Activated CD4-positive, CD25-positive, alpha-beta regulatory T cell (primary cell): ENCODE data around the gene AGBL4.

Source experiments
- DNase-seq, 4 experiments: peaks; one replicate each; lab custom pipeline; 2025; lab: John Stamatoyannopoulos, UW

The AGBL4 gene

GRCh38 chr1:48679859-48680258 is 1343.9 kb downstream of the AGBL4 start:
- no peak for DNase-seq

- DNase-seq, result no peak
Measured at GRCh38 chr1:48678710-48679505, 1344.8 kb downstream of the AGBL4 start.

DNA sequence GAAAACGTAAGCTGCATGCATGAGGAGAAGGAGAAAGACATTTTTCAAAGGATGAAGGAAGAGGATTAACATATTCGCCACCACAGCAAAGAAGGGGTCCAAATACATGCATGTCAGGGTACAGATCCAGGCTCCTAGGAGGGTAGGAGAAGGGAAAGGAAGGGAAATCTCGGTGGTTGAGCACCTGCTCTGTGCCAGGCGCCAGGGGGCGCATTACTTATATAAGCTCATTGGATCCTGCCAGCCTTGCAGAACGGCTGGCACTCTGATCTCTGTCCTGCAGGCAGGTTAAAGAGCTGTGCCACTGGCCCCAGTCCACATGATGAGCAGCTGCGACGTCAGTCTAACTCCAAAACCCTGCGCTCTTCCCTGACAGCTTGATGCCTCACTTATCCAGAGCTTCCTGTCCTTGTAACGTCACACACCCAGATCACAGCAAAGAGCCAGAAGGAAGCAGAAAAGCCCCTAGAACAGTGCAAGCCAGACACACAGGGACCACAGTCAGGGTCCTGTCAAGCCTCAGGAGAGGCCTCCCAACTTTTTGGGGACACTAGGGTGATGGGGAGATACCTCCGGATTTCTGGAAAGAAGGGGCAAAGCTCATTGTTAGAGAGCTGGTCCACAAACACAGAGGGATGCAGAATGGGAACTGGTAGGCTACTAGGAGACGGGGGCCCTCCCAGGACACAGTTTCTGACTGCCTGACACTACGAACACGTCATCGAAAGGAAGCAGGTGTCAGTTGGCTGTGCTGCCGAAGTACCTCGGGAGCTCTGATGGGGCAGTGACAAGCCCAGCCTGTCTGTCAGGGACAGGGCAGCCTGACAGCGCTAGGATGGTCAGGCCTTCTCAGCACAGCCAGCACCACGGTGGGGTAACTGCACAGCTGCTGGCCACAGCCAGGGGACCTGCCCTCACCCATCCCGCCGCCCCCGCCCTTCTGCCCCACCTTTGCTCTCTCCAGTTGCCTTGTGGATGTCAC is 1346.2 kb downstream of the AGBL4 start:
- DNase-seq, result no peak

GRCh38 chr1:48676822-48677221 is 1346.9 kb downstream of the AGBL4 start:
- DNase-seq, result no peak

- DNase-seq, result no peak
Measured at GRCh38 chr1:48676376-48676775, 1347.4 kb downstream of the AGBL4 start.

GRCh38 chr1:48675251-48675650 is 1348.5 kb downstream of the AGBL4 start:
- DNase-seq, result no peak

- no peak for DNase-seq
Measured at GRCh38 chr1:48674641-48675040, 1349.1 kb downstream of the AGBL4 start.

GRCh38 chr1:48673332-48674105 is 1350.2 kb downstream of the AGBL4 start:
- no peak for DNase-seq

DNA sequence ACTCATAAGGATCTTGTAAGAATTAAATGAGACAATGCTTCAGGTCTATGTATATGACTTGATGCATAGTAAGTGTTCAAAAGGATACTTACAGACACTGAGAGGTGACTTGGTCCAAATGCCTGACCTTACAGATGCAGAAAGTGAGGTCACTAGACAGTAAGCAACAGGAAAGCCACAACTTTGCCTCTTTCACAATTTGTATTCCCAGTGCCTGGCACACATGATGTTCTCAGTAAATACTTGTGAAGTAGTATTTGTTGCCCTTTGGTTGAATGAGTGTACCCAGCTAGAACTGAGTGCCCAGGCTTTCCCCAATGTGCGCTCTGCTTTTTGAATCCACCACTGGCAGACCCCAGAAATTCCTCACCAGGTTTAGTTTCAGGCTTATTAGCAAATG is 1352.2 kb downstream of the AGBL4 start:
- no peak for DNase-seq

GRCh38 chr1:48670234-48671020 is 1353.3 kb downstream of the AGBL4 start:
- DNase-seq, result no peak

GRCh38 chr1:48668339-48668738 is 1355.4 kb downstream of the AGBL4 start:
- DNase-seq, result no peak

DNA sequence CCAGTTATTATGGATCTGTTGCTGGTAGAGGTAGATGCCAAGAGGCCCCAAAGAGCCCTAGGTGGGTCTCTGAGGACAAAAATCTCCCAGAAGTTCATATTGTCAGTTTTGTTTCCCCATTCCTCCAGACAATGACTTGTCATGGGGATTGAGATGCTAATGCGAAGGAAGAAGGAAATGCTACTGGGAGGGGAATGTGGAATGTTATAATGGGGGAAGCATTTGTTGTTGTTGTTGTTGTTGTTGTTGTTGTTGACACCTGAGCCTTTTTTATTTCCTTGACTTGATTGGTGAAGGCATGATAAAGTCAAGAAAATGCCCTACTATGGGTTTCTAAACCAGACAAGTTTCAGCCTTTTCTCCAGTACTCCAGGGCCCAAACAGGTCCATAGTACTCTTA is 1356.0 kb downstream of the AGBL4 start:
- DNase-seq, result no peak

- DNase-seq, result no peak
Measured at GRCh38 chr1:48665708-48666407, 1357.9 kb downstream of the AGBL4 start.

DNA sequence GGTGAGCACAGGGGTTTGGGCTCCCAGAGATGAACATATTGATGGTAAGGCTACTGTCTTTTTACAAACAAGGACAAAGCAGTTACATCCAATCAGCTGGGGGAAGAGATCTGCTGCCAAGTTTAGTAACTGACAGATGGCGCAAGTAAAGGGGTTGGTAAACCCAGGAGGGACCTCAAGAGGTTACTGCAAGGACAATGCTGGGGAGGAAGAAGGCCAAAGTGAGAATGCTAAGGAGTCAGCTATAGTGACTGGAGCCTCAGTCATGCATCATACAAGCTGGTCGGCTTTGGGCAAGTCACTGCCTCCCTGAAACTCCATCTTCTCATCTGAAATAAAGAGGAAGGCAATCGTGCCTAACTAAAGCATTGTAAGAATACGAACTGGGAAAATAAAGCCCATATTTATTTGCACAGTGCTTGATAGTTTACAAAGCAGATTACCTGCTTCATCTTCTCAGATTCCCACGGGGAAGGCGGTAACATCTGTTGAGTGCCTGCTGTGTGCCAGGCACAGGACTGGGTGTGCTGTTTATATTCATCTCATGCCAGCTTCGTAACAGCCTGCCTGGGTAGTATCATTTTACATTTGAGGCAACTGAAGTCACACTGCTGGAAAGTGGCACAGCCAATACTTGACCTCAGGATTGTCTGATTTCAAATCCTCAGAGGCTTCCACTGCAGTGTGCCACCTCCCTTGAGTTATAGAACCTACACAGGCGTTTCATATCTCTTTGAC is 1361.9 kb downstream of the AGBL4 start:
- DNase-seq, result no peak

DNA sequence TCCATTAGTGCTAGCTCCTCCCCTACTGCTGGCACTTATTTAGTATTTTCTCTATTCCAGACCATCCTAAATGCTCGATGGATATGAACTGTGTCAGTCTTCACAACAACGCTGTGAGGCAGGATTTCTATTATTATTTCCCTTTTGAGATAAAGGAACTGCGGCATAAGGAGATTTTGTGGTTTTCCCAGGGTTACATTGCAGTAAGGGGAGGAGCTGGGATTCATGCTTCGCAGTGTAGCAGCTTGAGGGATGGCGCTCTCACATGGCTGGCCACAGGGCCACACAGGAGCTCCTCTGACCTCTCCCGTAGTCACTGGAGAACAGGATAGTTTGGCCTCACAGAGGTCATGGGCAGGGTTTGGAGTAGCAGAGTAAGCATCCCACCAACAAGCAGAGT is 1364.0 kb downstream of the AGBL4 start:
- DNase-seq, result no peak

GRCh38 chr1:48657413-48657812 is 1366.3 kb downstream of the AGBL4 start:
- no peak for DNase-seq

DNA sequence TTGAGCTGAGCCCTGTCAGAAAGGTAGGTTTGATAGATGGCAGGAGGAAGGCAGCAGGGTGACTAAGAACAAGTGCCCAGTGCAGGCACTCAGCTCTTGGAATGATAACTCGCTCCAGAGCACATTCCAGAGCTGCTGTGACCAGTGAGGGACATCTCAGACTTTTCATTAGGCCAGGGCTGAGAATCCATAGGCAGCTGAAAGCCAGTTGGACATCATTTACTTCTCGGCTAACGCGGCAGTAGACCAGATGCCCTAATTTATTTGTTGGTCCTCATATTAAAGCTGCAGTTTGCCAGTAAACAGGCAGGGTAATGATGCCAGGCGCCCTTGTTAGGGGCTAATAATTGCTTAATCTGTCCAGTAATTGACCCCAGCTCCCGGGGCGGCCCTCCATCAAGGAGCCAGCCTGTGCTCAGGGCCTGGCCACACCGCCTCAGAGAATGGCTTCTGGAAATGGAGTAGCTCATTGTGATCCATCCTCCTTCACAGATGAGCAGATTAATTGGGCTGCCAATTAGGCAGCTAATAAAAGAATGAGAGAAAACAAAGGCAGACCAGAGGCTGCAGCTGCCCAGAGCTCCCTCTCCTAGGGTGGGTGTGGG is 1369.0 kb downstream of the AGBL4 start:
- DNase-seq, result no peak

DNA sequence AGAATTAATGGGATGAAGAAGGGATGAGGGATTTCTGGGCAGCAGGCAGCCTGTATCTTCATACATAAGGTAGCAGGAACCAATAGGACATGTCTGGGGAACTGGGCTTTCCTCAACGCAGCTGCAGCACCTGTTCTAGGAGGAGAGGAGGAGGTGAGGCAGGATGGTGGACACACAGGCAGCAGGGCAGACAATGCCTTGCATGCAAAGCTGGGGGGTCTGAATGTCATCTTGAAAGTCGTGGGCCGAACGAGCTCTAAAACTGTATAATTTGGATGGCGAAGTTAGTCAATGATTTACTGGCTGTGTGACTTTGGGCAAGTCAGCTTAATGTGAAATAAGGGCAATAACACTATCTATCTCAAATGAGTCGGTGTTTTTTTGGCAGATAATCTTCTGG is 1371.4 kb downstream of the AGBL4 start:
- DNase-seq, result no peak

GRCh38 chr1:48649880-48650279 is 1373.9 kb downstream of the AGBL4 start:
- DNase-seq, result no peak

DNA sequence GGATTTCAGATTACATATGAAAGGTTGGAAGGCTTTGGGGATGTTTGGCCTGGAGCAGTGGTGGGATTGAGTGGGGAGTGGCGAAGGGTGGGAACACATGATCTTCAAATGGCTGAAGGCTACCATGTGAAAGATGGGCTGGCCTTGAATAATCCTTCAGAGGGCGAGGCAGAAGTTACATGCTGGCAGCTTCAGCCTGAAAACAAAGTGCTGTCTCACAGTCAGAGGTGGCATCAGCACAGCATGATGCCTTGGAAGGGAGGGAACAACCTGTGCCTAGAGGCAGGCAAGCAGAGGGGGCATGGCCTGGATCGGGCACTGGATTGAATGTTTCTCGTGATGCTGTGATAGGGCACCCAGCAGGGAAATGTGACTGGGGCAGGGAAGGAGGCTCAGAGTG is 1377.9 kb downstream of the AGBL4 start:
- no peak for DNase-seq
